Ishikawa (cell line): ENCODE results near the gene SIRT2.

Experiments
- CEBPB ChIP-seq: IDR thresholded peaks from 2 replicates; pipeline ENCODE4 v1.6.1; 2012
- CREB1 ChIP-seq: IDR thresholded peaks from 2 replicates; pipeline ENCODE4 v1.6.1; 2012; ENCODE audit warnings: low read depth
- EGR1 ChIP-seq: IDR thresholded peaks from 2 replicates; pipeline ENCODE4 v1.6.1; 2012
- EP300 ChIP-seq: IDR thresholded peaks from 2 replicates; pipeline ENCODE4 v1.6.1; 2012; ENCODE audit warnings: borderline replicate concordance
- FOXM1 ChIP-seq: IDR thresholded peaks from 2 replicates; pipeline ENCODE4 v1.6.1; 2012; ENCODE audit warnings: low read depth, borderline replicate concordance
- NFIC ChIP-seq: IDR thresholded peaks from 2 replicates; pipeline ENCODE4 v1.6.1; 2012
- RAD21 ChIP-seq: IDR thresholded peaks from 2 replicates; pipeline ENCODE4 v1.6.1; 2012; ENCODE audit warnings: low read depth
- TAF1 ChIP-seq: IDR thresholded peaks from 2 replicates; pipeline ENCODE4 v1.6.1; 2012; ENCODE audit warnings: low read depth, mild to moderate bottlenecking
- TCF12 ChIP-seq: IDR thresholded peaks from 2 replicates; pipeline ENCODE4 v1.6.1; 2012; ENCODE audit warnings: low read depth
- TEAD4 ChIP-seq: IDR thresholded peaks from 2 replicates; pipeline ENCODE4 v1.6.1; 2012
- YY1 ChIP-seq: IDR thresholded peaks from 2 replicates; pipeline ENCODE4 v1.6.1; 2012; ENCODE audit warnings: low read depth
- ZBTB7A ChIP-seq: IDR thresholded peaks from 2 replicates; pipeline ENCODE4 v1.6.1; 2012; ENCODE audit warnings: low read depth
- TF ChIP-seq, protein P1 (sequence below): IDR thresholded peaks from 2 replicates; pipeline ENCODE4 v1.6.1; 2012
- TF ChIP-seq, protein P2 (sequence below): IDR thresholded peaks from 2 replicates; pipeline ENCODE4 v1.6.1; 2012
- TF ChIP-seq, protein P3 (sequence below): IDR thresholded peaks from 2 replicates; pipeline ENCODE4 v1.6.1; 2012; ENCODE audit warnings: low read depth, mild to moderate bottlenecking

The SIRT2 gene

DNA sequence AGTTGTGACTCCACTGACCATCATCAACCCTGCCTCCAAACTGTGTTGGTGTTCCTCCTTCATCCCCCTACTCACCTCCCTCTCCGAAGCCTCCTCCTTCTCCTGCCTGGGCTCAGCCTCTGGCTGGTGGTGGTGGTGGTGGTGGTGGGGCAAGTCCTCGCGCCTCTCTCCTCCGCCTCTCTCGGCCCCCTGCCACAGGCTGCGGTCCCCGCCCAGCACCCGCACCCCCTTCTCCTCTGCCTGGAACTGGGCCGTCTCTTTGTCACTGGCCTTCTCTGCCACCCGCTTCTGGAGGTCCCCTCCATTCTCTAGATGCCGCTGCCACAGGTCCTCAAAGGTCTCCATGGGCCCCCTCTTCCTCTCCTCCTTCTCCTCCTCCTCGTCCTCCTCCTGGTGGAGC, 11.1 kb upstream of the SIRT2 start:
- TF ChIP-seq YY1: no peak
- no peak for TF ChIP-seq CEBPB

DNA sequence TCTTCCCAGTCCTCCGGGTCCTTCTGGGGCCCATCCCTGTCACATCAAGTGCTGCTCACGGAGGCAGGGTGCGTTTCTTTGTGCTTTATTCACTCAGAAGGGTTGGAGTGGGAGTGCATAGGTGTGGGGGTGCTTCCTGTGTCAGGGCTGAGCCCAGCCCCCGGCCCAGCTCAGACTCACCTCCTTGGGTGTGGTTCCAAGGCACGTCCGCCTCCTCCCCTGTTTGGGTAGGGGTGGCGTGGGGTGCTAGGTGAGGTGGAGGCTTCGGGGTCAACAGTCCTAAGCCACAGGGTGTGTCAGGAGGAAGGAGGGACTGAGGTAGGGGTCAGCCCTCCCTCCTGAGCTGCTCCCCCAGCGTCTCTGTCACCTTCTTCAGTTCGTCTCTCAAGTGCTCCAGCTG, 9.5 kb upstream of the SIRT2 start:
- TF ChIP-seq FOXM1 (no peak), NFIC (no peak), YY1 (no peak), CEBPB (no peak), TAF1 (no peak), ZBTB7A (no peak), TCF12 (no peak), CREB1 (no peak), TEAD4 (no peak), RAD21 (no peak), EGR1 (no peak), EP300 (no peak)
- TF ChIP-seq, protein P1, sequence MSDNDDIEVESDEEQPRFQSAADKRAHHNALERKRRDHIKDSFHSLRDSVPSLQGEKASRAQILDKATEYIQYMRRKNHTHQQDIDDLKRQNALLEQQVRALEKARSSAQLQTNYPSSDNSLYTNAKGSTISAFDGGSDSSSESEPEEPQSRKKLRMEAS: no peak
- TF ChIP-seq, protein P2, sequence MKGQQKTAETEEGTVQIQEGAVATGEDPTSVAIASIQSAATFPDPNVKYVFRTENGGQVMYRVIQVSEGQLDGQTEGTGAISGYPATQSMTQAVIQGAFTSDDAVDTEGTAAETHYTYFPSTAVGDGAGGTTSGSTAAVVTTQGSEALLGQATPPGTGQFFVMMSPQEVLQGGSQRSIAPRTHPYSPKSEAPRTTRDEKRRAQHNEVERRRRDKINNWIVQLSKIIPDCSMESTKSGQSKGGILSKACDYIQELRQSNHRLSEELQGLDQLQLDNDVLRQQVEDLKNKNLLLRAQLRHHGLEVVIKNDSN: no peak
- TF ChIP-seq, protein P3, sequence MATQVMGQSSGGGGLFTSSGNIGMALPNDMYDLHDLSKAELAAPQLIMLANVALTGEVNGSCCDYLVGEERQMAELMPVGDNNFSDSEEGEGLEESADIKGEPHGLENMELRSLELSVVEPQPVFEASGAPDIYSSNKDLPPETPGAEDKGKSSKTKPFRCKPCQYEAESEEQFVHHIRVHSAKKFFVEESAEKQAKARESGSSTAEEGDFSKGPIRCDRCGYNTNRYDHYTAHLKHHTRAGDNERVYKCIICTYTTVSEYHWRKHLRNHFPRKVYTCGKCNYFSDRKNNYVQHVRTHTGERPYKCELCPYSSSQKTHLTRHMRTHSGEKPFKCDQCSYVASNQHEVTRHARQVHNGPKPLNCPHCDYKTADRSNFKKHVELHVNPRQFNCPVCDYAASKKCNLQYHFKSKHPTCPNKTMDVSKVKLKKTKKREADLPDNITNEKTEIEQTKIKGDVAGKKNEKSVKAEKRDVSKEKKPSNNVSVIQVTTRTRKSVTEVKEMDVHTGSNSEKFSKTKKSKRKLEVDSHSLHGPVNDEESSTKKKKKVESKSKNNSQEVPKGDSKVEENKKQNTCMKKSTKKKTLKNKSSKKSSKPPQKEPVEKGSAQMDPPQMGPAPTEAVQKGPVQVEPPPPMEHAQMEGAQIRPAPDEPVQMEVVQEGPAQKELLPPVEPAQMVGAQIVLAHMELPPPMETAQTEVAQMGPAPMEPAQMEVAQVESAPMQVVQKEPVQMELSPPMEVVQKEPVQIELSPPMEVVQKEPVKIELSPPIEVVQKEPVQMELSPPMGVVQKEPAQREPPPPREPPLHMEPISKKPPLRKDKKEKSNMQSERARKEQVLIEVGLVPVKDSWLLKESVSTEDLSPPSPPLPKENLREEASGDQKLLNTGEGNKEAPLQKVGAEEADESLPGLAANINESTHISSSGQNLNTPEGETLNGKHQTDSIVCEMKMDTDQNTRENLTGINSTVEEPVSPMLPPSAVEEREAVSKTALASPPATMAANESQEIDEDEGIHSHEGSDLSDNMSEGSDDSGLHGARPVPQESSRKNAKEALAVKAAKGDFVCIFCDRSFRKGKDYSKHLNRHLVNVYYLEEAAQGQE: no peak

DNA sequence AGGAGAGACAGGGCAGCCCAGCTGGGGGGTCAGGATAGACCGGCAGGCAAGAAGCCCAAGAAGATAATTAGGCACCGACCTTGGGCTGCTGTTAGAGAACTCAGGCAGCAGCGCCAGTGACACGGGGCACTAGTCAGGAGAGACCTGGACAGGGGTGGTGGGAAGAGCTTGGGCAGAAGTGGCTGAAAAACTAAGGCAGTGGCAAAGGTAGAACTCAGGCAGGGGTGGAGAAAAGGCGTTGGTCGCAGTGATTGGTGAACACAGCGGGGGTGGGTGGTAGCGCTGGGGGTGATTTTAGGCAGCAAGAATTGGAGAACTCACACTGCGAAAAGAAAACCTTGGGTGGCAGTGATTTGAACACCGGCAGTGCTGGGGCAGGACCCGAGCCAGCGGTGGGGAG, 8.3 kb upstream of the SIRT2 start:
- TF ChIP-seq FOXM1 (no peak), ZBTB7A (no peak)

DNA sequence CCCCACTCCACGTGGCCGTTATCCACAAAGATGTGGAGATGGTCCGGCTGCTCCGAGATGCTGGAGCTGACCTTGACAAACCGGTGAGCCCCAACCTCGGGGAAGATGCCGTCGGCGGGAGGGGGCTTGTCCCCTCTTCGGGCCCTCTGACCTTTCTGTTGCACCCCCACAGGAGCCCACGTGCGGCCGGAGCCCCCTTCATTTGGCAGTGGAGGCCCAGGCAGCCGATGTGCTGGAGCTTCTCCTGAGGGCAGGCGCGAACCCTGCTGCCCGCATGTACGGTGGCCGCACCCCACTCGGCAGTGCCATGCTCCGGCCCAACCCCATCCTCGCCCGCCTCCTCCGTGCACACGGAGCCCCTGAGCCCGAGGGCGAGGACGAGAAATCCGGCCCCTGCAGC, 7.8 kb upstream of the SIRT2 start:
- TF ChIP-seq CEBPB (no peak), FOXM1 (no peak), RAD21 (no peak)
- TF ChIP-seq, protein P2: no peak

DNA sequence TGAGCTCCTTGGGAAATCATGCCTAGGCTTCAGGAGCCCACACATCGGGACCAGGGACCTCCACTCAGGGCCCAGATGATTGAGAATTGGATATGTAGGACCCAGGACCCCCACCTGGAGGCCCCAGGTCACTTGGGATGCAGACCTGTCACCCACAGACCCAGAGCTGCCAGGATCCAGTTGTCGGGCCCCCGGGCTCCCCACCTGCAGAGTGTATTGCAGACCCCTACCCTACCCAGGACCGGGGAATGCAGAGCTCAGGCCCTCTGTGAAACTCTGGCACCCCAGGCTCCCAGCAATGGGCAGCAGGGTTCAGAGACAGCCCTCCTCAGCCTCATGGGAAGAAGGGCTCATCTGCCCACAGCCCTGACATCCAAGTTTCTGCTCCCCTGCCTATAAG, 6.2 kb upstream of the SIRT2 start:
- TF ChIP-seq EGR1 (no peak), CREB1 (no peak), FOXM1 (no peak), TEAD4 (no peak), TAF1 (no peak), NFIC (no peak), TCF12 (no peak), YY1 (no peak), CEBPB (no peak), RAD21 (no peak), ZBTB7A (no peak), EP300 (no peak)
- TF ChIP-seq, protein P3: no peak
- TF ChIP-seq, protein P1: no peak
- TF ChIP-seq, protein P2: no peak

DNA sequence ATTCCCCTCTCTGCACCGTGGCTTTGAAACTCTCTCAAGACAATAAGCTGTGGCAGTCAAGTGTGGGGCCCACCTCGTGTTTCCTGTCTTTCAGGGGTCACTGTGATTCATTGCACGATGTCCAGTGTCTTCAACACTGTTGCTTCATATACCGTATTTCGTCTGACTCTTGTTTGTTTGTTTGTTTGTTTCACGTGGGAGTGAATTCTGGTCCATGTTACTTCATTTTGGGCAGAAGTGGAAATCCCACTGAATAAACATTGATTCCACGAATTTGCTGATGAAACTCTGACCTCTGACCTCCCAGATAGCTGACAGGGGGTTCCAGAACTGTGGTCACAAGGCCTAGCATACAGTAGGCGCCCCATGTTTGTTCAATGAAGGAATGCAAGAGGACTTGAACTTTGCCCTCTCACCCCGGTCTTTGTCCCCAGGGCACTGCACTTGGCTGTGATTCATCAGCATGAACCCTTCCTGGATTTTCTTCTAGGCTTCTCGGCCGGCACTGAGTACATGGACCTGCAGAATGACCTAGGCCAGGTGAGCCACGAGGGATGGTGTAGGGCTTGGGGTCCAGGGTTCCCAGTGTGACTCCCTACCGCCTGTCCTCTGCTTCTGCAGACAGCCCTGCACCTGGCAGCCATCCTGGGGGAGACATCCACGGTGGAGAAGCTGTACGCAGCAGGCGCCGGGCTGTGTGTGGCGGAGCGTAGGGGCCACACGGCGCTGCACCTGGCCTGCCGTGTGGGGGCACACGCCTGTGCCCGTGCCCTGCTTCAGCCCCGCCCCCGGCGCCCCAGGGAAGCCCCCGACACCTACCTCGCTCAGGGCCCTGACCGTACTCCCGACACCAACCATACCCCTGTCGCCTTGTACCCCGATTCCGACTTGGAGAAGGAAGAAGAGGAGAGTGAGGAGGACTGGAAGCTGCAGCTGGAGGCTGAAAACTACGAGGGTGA, 5.4 kb upstream of the SIRT2 start:
- TF ChIP-seq, protein P2: no peak
- TF ChIP-seq TCF12 (no peak), RAD21 (no peak), FOXM1 (no peak), YY1 (no peak), EGR1 (no peak), EP300 (no peak), CREB1 (no peak), NFIC (no peak), CEBPB (no peak), ZBTB7A (no peak)
- TF ChIP-seq, protein P1: no peak
